ENCODE data around the gene GARNL3.

The GARNL3 gene

DNA sequence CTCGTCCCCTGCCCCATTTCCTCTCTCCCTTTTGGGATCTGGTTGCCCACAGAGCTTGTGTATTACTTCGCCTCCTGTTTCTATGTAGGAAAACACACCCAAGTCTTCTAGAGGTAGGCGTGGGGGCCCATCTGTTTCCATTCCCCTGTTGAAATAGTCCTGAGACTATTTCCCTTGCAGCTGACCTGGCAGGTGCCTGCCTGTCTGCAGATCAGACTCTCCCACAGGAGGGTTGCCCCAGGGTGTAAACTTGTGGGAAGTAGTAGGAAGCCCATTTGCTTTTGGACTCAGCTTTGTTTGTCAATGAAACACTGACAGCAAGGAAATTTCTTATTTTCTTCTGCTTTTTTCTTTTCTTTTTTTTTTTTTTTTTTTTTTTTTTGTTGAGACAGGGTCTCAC, 16.3 kb upstream of the GARNL3 start:
- H3K4me3 ChIP-seq: no peak overlapping the region
- no peaks in the 10 kb centered on the region for H3K9me3 ChIP-seq (ENCODE audit: low read depth, low read length)
- H3K27ac ChIP-seq: no peak overlapping the region
- DNase-seq (ENCODE audit: low read depth, low spot score): no peak
- no peaks in the 10 kb centered on the region for H3K36me3 ChIP-seq (ENCODE audit: insufficient read depth, low read length)
- no peak for TF ChIP-seq EZH2 (IDR thresholded peaks at IDR 0.05)
- no peak for TF ChIP-seq POLR2AphosphoS5 (IDR thresholded peaks at IDR 0.05; ENCODE audit: borderline replicate concordance, low read depth, low read length)
- no peak for TF ChIP-seq FOXP2 (optimal IDR thresholded peaks at IDR 0.05; ENCODE audit: control extremely low read depth, extremely low read length, insufficient read depth)
- H3K9ac ChIP-seq (ENCODE audit: insufficient read length): no peak overlapping the region

DNA sequence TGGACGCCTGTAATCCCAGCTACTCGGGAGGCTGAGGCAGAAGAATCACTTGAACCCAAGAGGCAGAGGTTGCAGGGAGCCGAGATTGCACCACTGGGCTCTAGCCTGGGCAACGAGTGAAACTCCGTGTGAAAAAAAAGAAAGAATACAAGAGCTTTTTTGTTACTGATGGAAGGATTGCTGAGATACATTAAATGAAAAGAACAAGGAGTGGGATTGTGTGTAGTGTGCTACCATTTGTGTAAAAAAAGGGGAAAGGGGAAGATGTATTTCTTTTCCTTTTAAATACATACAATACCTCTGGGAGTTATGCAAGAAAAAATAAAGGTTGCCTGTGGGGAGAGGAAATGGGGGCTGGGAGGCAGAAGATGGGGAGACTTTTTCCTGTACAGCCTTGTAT, 14.7 kb upstream of the GARNL3 start:
- no peaks in the 10 kb centered on the region for H3K9me3 ChIP-seq (ENCODE audit: low read depth, low read length)
- no peak overlapping the region for H3K9ac ChIP-seq (ENCODE audit: insufficient read length)
- TF ChIP-seq EZH2 (IDR thresholded peaks at IDR 0.05) (no peak), FOXP2 (optimal IDR thresholded peaks at IDR 0.05; ENCODE audit: control extremely low read depth, extremely low read length, insufficient read depth) (no peak), POLR2AphosphoS5 (IDR thresholded peaks at IDR 0.05; ENCODE audit: borderline replicate concordance, low read depth, low read length) (no peak)
- H3K27ac ChIP-seq: no peak overlapping the region
- no peaks in the 10 kb centered on the region for H3K36me3 ChIP-seq (ENCODE audit: insufficient read depth, low read length)
- H3K4me3 ChIP-seq: no peak overlapping the region
- DNase-seq (ENCODE audit: low read depth, low spot score): no peak

DNA sequence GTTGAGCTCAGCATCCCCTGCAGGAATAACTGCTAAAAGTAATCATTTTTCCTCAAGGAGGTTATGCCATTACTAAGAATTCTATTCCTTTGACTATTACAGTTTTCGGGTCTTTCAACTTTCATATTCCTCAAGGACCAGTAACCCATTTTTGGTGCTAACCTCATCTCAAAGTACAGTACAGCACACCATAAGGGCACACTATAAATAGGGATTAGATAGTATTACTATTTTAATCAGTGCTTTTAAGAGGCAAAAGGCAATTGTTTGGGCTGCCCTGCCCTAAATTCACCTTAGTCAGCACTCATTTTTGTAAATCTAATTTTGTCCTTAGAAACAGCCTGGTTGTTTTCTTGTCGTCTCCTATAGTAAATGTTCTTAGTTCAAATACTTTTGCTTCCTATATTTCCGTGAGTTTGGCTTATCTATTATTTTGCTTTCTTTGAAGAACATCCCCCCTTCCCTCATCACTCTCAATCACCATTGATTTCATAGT, 13.6 kb upstream of the GARNL3 start:
- Histone ChIP-seq H3K36me3 (ENCODE audit: insufficient read depth, low read length) (no peaks in the 10 kb centered on the region), H3K9ac (ENCODE audit: insufficient read length) (no peak overlapping the region), H3K4me3 (no peak overlapping the region), H3K27ac (no peak overlapping the region), H3K9me3 (ENCODE audit: low read depth, low read length) (no peaks in the 10 kb centered on the region)
- no peak for DNase-seq (ENCODE audit: low read depth, low spot score)
- TF ChIP-seq FOXP2 (optimal IDR thresholded peaks at IDR 0.05; ENCODE audit: control extremely low read depth, extremely low read length, insufficient read depth): no peak

DNA sequence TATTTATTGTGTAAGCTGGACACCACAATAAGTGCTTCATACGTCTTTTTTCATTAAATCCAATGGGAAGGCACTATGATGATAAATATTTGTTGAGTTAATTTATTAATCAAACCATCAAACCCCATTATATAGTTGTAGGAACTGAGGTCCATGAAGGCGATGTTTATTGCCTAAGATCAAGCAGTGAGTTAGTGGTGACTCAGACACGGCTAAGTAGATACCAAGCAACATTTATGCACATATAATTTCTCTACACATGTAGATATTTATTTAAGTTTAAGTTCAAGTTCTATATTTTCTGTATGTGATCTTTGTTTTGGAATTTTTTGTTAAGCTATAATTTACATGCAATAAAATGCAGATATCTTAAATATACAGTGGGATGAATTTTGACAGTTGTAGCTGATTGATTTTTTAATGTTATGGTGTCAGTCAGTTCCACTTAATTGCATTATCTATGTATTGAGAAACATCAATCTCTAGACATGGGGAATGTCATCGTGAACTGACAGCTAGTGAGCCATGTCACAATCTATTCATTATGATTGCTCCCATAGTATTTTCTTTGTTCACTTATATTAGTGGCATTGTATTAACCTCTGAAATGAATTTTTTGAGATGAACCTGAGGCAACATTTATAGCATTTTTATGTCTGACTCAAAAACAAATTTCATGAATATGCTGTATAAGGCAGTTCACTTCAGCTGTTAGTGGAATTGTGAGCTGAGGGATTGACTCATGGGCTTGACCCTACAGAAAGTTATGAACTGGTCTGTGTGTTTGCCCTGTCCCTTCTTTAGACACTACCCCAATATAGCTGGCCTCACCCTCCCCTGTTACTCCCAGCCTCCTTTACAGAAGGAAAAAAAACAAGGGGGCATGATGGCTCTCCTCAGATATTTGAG, 11.9 kb upstream of the GARNL3 start:
- no peak for TF ChIP-seq POLR2AphosphoS5 (IDR thresholded peaks at IDR 0.05; ENCODE audit: borderline replicate concordance, low read depth, low read length)
- TF ChIP-seq EZH2 (IDR thresholded peaks at IDR 0.05): no peak
- no peak for TF ChIP-seq FOXP2 (optimal IDR thresholded peaks at IDR 0.05; ENCODE audit: control extremely low read depth, extremely low read length, insufficient read depth)
- no peak for DNase-seq (ENCODE audit: low read depth, low spot score)
- Histone ChIP-seq H3K9me3 (ENCODE audit: low read depth, low read length) (no peaks in the 10 kb centered on the region), H3K9ac (ENCODE audit: insufficient read length) (no peak overlapping the region), H3K36me3 (ENCODE audit: insufficient read depth, low read length) (no peaks in the 10 kb centered on the region), H3K4me3 (no peak overlapping the region), H3K27ac (no peak overlapping the region)

DNA sequence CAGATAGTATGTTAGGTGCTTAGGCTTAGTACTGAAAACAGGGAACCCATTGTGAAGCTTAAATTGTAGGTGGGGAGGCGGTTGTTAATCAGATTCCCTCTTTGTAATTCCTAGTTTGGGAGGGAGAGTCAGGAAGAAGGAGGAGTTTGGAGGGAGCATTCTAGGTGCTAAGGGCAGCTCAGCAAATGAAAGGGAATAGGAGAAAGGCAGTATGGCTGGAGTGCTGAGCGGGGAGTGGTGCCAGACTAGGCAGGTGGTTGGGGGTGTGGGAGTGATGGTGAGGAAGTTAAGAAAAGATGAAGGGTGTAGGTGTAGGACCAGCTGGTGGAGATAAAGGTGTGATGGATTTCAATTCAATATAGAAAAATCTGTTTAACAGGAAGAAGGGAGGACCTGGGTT, 11.1 kb upstream of the GARNL3 start:
- Histone ChIP-seq H3K9ac (ENCODE audit: insufficient read length) (no peak overlapping the region), H3K36me3 (ENCODE audit: insufficient read depth, low read length) (no peaks in the 10 kb centered on the region), H3K27ac (no peak overlapping the region), H3K4me3 (no peak overlapping the region), H3K9me3 (ENCODE audit: low read depth, low read length) (no peaks in the 10 kb centered on the region)
- TF ChIP-seq EZH2 (IDR thresholded peaks at IDR 0.05) (no peak), FOXP2 (optimal IDR thresholded peaks at IDR 0.05; ENCODE audit: control extremely low read depth, extremely low read length, insufficient read depth) (no peak), POLR2AphosphoS5 (IDR thresholded peaks at IDR 0.05; ENCODE audit: borderline replicate concordance, low read depth, low read length) (no peak)
- no peak for DNase-seq (ENCODE audit: low read depth, low spot score)

DNA sequence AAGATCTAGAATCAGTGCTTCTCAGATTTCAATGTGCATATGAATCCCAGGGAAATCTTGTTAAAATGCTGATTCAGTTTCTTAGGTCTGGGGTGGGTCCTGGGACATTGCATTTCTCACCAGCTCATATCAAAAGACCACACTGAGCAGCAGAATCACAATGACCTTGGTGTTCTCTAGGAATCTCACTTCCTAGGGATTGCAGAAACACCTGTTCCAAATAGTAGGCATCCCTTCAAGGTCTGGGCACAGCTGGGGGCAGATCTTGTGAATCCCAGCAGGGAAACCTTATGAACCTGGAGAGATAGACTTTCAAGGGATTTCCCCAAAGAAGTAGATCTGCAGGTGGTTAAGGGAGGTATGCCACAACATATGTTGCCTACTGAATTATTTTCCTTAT, 8.9 kb upstream of the GARNL3 start:
- H3K4me3 ChIP-seq: no peak overlapping the region
- DNase-seq (ENCODE audit: low read depth, low spot score): no peak
- TF ChIP-seq FOXP2 (optimal IDR thresholded peaks at IDR 0.05; ENCODE audit: control extremely low read depth, extremely low read length, insufficient read depth) (no peak), EZH2 (IDR thresholded peaks at IDR 0.05) (no peak), POLR2AphosphoS5 (IDR thresholded peaks at IDR 0.05; ENCODE audit: borderline replicate concordance, low read depth, low read length) (no peak)

DNA sequence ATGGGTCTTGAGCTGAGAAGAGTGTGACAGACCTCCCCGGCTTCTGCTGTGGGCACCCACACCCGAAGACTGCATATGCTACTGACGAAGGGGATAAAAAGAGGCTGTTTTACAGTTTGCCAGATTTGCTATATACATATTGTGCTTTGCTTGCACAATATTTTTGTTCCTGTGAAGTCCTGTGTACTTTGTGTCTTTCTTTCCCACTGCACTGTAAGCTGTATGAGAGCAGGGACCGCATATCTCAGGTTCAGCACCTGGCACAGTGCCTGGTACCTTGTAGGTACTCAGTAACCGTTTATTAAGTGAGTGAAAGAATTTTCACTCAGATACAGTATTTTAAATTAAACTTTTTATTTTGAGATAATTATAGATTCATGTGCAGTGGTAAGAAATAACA, 8.2 kb upstream of the GARNL3 start:
- H3K27ac ChIP-seq: no peak overlapping the region
- DNase-seq (ENCODE audit: low read depth, low spot score): no peak
- H3K9ac ChIP-seq (ENCODE audit: insufficient read length): no peak overlapping the region
- H3K36me3 ChIP-seq (ENCODE audit: insufficient read depth, low read length): no peaks in the 10 kb centered on the region
- no peaks in the 10 kb centered on the region for H3K9me3 ChIP-seq (ENCODE audit: low read depth, low read length)
- no peak overlapping the region for H3K4me3 ChIP-seq
- no peak for TF ChIP-seq POLR2AphosphoS5 (IDR thresholded peaks at IDR 0.05; ENCODE audit: borderline replicate concordance, low read depth, low read length)
- TF ChIP-seq EZH2 (IDR thresholded peaks at IDR 0.05): no peak

More for the DNA sequence above, 8.9 kb upstream of the GARNL3 start:
- H3K9ac ChIP-seq (ENCODE audit: insufficient read length): no peak overlapping the region
- H3K36me3 ChIP-seq (ENCODE audit: insufficient read depth, low read length): no peaks in the 10 kb centered on the region
- H3K9me3 ChIP-seq (ENCODE audit: low read depth, low read length): no peaks in the 10 kb centered on the region
- no peak overlapping the region for H3K27ac ChIP-seq

DNA sequence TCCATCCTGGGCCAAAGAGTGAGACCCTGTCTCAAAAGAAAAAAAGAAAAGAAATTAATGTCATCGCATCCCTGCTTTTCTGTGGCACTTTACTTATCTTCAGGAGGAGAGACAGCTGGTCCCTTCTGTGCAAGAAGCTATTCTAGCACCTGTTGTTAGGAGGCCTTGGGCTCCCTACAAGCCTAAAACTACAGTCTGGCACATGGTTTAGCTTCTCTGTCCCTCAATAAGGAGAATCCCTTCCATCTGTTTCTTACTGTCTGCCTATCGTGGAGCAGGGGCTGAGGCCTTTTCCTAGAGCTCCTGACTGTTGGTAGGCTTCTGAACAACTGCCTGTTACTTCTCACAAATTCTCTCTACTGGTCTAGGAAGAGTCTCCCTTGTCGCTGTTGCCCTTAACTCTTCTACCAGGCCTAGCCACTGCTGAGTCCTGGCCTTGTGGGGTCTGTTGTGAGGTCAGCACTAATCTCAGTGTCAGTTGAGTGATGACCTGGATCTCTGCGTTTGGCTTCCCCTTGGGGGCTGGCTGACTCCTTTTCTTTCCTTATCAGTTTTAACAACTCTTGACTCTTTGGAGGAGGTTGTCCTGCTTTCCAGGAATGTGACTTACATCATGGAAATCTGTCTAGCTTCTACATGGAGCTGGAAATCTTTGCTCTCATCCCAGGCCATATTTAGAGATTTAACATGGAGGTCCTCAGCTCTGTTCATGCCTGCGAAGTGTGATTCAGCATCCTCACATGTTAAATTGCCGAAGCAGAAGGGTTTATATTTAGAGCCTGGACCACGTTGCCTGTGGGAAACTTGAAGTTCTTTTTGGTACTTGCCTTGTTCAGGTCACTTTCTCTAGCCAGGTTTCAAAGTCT, 5.7 kb upstream of the GARNL3 start:
- Histone ChIP-seq H3K36me3 (ENCODE audit: insufficient read depth, low read length) (no peaks in the 10 kb centered on the region), H3K9ac (ENCODE audit: insufficient read length) (no peak overlapping the region), H3K4me3 (no peak overlapping the region), H3K9me3 (ENCODE audit: low read depth, low read length) (no peaks in the 10 kb centered on the region), H3K27ac (no peak overlapping the region)
- DNase-seq (ENCODE audit: low read depth, low spot score): no peak
- TF ChIP-seq POLR2AphosphoS5 (IDR thresholded peaks at IDR 0.05; ENCODE audit: borderline replicate concordance, low read depth, low read length) (no peak), EZH2 (IDR thresholded peaks at IDR 0.05) (no peak), FOXP2 (optimal IDR thresholded peaks at IDR 0.05; ENCODE audit: control extremely low read depth, extremely low read length, insufficient read depth) (no peak)
